ENCODE measurements around the gene PRSS56.

- no peak for TF ChIP-seq POLR2AphosphoS5 (IDR thresholded peaks at IDR 0.05; ENCODE audit: low read depth, low read length)
- no peak for TF ChIP-seq CTCF (CRISPR knock-in tag; IDR thresholded peaks at IDR 0.05)
- TF ChIP-seq BRD4 (CRISPR knock-in tag; IDR thresholded peaks at IDR 0.05): no peak
- no peak for TF ChIP-seq ARHGAP35 (CRISPR knock-in tag; IDR thresholded peaks at IDR 0.05; ENCODE audit: borderline replicate concordance)
- TF ChIP-seq ZNF496 (CRISPR knock-in tag; IDR thresholded peaks at IDR 0.05; ENCODE audit: insufficient replicate concordance): no peak
- no peak for TF ChIP-seq ZNF646 (CRISPR knock-in tag; IDR thresholded peaks at IDR 0.05)
- TF ChIP-seq MED8 (CRISPR knock-in tag; IDR thresholded peaks at IDR 0.05; ENCODE audit: insufficient replicate concordance): no peak
- TF ChIP-seq NFE2L1 (CRISPR knock-in tag; IDR thresholded peaks at IDR 0.05; ENCODE audit: borderline replicate concordance): no peak
- no peak for TF ChIP-seq MAZ (IDR thresholded peaks at IDR 0.05; ENCODE audit: borderline replicate concordance, low read depth, low read length)
- no peak for TF ChIP-seq MAZ (CRISPR knock-in tag; IDR thresholded peaks at IDR 0.05; ENCODE audit: low read depth)
- TF ChIP-seq BRCA1 (CRISPR knock-in tag; IDR thresholded peaks at IDR 0.05): no peak
- TF ChIP-seq, protein P1, sequence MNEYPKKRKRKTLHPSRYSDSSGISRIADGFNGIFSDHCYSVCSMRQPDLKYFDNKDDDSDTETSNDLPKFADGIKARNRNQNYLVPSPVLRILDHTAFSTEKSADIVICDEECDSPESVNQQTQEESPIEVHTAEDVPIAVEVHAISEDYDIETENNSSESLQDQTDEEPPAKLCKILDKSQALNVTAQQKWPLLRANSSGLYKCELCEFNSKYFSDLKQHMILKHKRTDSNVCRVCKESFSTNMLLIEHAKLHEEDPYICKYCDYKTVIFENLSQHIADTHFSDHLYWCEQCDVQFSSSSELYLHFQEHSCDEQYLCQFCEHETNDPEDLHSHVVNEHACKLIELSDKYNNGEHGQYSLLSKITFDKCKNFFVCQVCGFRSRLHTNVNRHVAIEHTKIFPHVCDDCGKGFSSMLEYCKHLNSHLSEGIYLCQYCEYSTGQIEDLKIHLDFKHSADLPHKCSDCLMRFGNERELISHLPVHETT (CRISPR knock-in tag; conservative IDR thresholded peaks at IDR 0.05): no peak
- no peak for TF ChIP-seq ESRRA (CRISPR knock-in tag; IDR thresholded peaks at IDR 0.05; ENCODE audit: low read depth)
- no peak for TF ChIP-seq ZNF124 (CRISPR knock-in tag; IDR thresholded peaks at IDR 0.05)
Observed at GRCh38 chr2:232492236-232492848, 27.8 kb upstream of the PRSS56 start.

All from HepG2 (cell line).